ENCODE results near the gene NTN1.

Gene NTN1

DNA sequence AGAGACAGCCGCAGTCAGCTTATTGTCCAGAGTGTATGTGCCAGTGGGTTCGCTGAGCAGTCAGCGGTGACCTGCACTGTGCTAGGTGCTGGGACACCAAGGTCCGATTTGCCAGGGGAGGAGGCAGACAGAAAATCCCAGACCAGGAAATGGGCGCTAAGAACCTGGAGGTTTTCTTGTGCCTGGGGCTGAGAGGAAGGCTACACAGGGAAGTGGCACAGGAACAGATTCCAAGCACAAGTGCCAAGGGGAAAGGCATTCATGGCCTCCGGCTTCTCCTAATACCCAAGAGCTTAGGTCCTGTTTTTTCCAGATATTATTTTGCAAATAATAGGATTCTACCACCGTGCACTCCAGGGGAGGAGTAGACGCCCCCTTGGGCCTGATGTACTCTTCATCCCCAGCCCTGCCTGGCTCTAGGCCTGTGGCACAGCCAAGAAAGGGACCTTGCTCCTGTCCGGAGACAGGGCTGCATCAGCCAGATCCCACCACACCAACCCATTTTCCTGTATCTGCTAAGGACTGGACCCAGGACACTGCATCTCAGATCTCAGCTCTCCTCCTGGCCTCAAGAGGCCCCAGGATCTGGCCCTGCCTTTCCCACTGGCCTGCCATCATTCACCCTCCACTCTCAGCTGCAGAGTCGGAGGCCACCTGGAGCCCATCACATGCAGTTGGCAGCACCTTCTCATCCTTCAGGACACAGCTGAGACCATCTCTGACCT is 187.2 kb downstream of the NTN1 start:
- in situ Hi-C loops (cut with HindIII; ENCODE audit: low pct_unique_long_range_greater_than_20kb, low sequenced_read_pairs), result no loop called here
- no peak for TF ChIP-seq JUND (IDR thresholded peaks at IDR 0.05; ENCODE audit: low read depth)

DNA sequence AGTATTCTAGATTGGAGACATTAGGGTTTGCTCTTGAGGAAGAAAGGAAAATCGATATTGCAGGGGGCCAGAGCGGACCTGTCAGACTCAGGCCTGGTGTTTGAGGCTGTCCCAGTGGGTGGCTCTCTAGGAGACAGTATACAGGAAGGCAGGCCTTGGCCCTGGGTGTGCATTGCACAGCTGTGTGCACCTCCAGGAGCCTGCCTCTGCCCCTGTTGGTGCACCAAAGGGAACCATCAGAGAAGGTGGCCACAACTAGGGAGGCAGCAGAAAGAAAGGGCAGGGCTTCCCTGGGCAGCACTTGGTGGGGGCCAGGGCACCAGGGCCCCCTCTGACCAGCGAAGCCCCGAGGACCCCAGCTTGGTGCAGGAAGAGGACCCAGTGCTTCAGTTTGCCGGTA is 188.0 kb downstream of the NTN1 start:
- in situ Hi-C loops (cut with HindIII; ENCODE audit: low pct_unique_long_range_greater_than_20kb, low sequenced_read_pairs), result no loop called here

More for the DNA sequence above, 187.2 kb downstream of the NTN1 start:
- peak; percentile 50 to 63 for DNase-seq (ENCODE audit: low read depth in 1 of 2, low spot score in 1 of 2)

DNA sequence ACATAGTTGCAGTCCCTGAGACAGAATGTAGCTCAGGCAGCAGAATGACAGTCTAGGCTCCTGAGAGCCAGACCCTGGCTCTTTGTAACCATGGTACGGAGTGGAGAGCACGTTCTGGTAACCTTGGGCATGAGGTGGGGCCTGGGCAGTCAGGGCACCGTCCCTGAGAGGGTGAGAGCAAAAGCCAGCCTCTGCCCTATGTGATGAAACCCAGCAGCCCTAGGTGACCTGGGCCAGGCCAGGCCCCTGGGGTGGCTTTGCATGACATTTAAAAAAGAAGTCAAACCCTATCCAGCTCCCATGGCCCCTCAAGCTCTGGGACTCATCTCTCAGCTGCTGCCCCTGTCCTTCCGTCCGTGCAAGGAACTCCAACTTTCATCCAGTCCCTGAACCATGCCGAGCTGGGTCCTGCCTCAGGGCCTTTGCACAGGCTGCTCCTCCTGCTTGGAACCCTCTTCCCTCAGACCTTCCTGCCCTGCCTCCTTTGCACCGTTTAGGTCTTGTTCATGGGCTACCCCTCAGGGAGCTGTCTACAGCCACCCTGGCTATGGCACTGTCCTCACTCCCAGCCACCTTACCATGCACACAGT is 188.6 kb downstream of the NTN1 start:
- in situ Hi-C loops (cut with HindIII; ENCODE audit: low pct_unique_long_range_greater_than_20kb, low sequenced_read_pairs), result no loop called here
- no peak for TF ChIP-seq JUND (IDR thresholded peaks at IDR 0.05; ENCODE audit: low read depth)
- DNase-seq (ENCODE audit: low read depth in 1 of 2, low spot score in 1 of 2), result no peak

More for the DNA sequence above, 188.0 kb downstream of the NTN1 start:
- TF ChIP-seq JUND (IDR thresholded peaks at IDR 0.05; ENCODE audit: low read depth), result no peak
- DNase-seq (ENCODE audit: low read depth in 1 of 2, low spot score in 1 of 2), result no peak

DNA sequence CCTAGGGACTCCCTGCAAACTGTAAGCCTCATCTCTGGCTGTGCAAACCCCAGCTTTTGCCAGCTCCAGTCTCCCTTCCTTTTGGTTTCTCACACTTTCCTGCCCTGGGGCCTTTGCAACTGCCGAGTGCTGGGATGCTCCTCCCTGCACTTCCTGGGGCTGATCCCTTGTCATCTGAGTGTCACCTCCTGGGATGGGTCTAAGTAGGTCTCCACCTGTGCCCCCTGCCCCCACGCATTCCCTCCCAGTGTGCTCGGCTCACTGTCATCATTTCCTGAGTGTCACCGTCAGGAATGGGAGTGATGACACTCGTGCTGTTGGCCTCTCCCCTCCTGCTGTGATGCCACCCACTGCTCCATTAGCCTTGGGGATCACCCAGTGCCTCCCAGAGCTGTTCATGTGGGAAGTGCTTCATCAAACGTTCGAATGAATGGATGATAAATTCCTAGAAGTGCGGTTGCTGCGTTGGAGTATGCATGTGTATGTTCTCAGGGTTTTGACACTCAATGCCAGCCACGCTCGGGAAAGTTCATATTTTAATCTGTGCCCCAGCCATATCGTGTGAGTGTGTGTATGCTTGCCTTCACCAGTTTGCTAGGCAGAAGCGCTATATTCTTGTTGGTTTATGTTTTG is 189.9 kb downstream of the NTN1 start:
- no peak for TF ChIP-seq JUND (IDR thresholded peaks at IDR 0.05; ENCODE audit: low read depth)
- in situ Hi-C loops (cut with HindIII; ENCODE audit: low pct_unique_long_range_greater_than_20kb, low sequenced_read_pairs), result no loop called here

DNA sequence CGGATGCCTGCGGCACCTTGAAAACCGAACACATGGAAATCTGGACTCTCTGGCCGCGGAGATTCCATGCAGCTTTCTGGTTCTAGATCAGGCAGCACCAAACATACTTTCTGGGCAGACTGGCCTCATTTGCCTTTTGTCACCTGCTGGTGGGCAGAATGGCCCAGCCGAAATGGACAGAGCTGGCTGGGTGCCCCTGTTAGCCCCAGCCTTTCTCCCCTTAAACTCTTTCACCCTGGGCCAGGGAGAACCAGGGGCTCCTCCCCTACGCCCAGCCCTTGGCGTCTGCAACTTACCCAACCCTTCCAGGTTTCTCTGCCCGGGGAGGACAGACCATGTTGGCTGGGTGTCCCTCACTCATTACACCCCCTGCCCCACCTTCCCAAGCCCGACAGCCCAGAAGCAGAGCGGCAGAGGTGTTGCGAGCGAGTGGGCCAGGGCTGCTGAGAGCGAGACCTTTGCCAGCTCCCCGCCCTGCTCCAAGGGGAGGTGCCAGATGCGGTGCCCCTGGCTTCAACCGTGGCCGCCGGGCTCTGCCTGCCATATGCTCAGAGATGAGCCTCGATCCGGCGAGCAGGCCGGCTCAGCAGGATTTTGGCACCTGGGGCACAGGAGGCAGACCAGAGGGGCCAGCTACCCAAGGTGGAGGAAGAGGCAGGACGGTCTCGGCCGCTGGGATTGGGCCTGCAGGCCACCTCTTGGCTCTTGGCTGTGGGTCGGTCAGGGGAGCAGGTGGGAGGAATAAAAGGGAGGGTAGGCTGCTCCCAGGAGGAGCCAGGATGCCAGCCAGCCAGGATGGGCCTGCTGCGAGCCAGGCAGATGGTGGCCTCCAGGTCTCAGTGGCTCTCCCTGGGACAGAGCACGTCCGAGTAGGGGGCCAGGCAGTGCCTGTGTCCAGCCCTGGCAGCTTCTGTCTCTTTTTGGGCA is 191.3 kb downstream of the NTN1 start:
- in situ Hi-C loops (cut with HindIII; ENCODE audit: low pct_unique_long_range_greater_than_20kb, low sequenced_read_pairs), result no loop called here
- no peak for TF ChIP-seq JUND (IDR thresholded peaks at IDR 0.05; ENCODE audit: low read depth)
- DNase-seq (ENCODE audit: low read depth in 1 of 2, low spot score in 1 of 2), result no peak

More for the DNA sequence above, 189.9 kb downstream of the NTN1 start:
- DNase-seq (ENCODE audit: low read depth in 1 of 2, low spot score in 1 of 2), result peak in 1 of 2 experiments; percentile 60

DNA sequence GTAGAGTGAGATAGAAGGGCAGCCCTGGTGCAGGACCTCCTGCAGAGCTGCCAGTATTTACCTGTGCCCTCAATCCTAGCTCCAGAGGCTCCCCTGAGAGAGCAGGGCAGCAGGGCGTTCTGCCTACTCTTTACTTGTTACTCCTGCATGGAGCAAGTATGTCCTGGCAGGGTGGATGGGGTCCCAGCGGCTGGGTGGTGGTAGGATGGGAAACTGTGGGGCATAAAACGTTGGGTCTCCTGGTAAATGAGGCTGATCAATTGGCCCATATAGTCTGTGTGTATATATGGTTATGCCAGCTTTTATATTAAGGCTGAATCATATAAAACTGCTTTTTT is 192.0 kb downstream of the NTN1 start:
- in situ Hi-C loops (cut with HindIII; ENCODE audit: low pct_unique_long_range_greater_than_20kb, low sequenced_read_pairs), result no loop called here
- no peak for TF ChIP-seq JUND (IDR thresholded peaks at IDR 0.05; ENCODE audit: low read depth)
- DNase-seq (ENCODE audit: low read depth in 1 of 2, low spot score in 1 of 2), result no peak

DNA sequence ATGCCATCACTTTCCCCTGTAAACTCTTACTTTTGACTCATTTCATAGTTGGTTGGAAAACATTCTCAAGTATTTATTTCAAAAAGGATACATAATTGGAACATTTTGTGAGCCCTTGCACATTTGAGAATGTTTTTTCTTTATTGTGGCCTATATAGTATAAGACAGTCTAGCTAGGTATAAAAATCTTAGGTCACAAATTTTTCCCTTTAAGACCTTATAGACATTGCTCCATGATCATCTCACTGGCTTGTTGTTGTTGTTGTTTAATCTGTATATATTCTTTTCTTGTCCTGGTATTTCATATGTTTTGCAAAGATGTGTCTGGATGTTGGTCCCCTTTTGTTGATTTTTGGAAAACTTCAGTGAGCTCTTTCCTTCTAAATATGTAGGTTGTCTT is 194.2 kb downstream of the NTN1 start:
- in situ Hi-C loops (cut with HindIII; ENCODE audit: low pct_unique_long_range_greater_than_20kb, low sequenced_read_pairs), result no loop called here
- DNase-seq (ENCODE audit: low read depth in 1 of 2, low spot score in 1 of 2), result no peak
- no peak for TF ChIP-seq JUND (IDR thresholded peaks at IDR 0.05; ENCODE audit: low read depth)

DNA sequence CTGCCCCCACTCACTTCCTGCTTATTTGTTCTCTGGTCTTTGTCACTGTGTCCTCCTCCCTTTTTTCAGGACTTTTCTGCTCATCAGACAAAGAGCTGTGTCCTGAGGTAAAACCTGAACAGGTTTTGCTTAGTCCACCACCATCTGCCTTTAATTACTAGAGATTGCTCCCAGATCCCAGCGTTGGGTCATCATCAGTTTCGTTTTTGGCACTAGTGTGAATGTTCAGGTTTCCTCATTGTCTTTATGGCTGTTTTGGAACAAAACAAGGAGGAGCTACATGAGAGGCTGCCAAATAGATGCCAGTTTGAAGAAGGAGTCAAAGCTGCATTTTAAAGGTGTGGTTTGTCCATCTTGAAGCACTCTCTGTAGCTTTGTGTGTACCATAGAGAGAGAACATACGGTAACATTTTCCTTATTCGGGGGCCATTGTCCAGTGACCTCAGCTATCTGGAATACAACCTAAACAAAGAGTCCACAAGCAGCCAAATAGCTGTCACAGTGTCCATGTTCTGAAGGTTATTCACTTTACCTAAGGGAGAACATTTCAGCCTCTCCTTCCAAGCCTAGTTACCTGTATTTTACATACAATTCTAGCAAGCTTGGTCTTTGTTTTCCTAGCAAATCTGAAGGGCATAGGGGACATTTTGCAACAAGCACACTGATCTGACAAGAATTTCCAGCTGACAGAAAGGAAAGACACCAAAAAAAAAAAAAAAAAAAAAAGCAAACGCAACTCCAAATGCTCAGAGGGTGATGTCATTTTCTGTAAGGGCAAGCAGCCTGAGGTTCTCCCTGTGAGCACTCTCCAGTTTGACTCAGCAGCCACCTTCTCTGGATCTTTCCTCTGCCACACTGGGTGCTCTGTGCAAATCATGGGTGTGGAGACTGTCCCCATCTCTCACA is 196.1 kb downstream of the NTN1 start:
- TF ChIP-seq JUND (IDR thresholded peaks at IDR 0.05; ENCODE audit: low read depth), result no peak
- in situ Hi-C loops (cut with HindIII; ENCODE audit: low pct_unique_long_range_greater_than_20kb, low sequenced_read_pairs), result no loop called here
- peak in 1 of 2 experiments; percentile 61 for DNase-seq (ENCODE audit: low read depth in 1 of 2, low spot score in 1 of 2)

DNA sequence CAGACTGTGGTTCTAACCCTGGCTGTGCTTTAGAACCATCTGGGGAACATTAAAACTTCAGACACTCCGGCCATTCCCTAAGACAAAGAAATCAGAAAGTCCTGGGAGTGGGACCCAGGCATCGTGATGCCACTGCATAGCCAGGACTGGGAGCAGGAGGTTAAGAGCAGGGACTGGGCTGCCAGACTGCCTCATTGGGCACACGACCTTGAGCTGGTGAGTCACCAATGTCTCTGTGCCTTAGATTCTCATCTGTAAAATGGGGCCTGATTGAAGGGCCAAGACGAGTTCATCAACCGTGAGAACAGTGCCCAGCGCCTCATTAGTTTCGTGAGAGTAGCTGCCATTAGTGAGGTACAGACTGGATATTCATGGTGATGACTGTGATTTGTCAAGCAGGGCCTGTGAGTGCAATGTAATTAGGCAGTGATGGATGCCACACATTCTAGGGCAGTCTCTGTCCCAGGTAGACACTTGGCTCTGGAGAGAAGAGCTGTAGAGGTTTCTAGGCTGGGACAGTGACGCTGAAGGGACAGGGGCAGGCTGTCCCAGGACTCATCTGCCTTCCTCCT is 196.8 kb downstream of the NTN1 start:
- DNase-seq (ENCODE audit: low read depth in 1 of 2, low spot score in 1 of 2), result no peak
- in situ Hi-C loops (cut with HindIII; ENCODE audit: low pct_unique_long_range_greater_than_20kb, low sequenced_read_pairs), result no loop called here

DNA sequence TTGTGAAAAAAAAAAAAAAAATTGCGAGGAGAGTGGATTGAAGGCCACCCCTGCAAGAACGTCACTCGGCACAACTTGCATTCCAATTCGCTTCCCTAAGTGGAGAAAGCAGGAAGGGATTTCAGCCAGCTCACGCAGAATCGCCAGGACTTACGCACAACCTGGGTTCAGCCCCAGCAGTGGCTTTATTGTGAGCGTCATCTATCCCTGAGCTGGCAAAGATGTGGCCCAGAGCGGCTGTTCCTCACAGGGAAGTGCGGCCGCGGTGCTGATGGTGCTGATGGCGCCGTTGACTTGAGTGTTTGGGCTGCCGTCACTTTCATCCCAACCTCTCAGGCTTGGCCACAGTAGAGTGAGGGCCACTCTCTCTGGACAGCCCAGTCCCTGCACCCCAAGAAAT is 197.6 kb downstream of the NTN1 start:
- no peak for TF ChIP-seq JUND (IDR thresholded peaks at IDR 0.05; ENCODE audit: low read depth)
- DNase-seq (ENCODE audit: low read depth in 1 of 2, low spot score in 1 of 2), result no peak
- in situ Hi-C loops (cut with HindIII; ENCODE audit: low pct_unique_long_range_greater_than_20kb, low sequenced_read_pairs), result no loop called here

More for the DNA sequence above, 196.8 kb downstream of the NTN1 start:
- no peak for TF ChIP-seq JUND (IDR thresholded peaks at IDR 0.05; ENCODE audit: low read depth)

DNA sequence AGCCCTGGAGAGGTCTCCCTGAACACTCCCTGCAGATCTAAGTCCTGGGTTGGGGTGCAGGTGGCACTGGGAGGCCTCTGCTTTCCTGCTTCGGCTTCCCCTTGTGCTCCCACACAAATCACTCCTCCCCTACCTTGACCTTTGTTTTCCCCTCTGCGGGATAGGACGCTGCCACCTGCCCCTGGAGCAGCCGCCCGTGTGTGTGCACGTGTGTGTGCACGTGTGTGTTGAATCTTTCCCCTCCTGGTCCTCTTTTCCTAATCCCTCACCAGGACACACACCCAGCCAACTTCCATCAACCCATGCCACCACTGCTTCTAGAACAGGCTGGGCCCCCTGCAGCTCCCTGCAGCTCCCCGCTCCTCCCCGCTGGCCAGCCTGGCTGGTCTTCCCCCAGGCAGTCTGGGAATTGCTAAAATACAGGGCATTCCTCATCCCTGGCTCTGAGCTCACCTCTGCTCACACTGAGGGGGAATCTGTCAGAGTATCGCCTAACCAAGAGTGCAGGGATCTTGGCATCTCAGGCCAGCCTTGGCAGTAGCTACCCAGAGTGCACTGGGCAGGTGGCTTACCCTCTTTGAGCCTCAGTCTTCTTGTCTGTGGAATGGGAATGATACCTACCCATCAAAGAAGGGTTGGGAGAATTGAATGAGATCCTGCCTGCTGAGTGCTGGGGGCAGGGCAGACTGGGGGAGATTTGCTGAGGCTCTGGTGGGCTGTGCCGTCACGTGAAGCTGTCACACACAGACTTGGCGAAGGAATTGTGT is 198.5 kb downstream of the NTN1 start:
- TF ChIP-seq JUND (IDR thresholded peaks at IDR 0.05; ENCODE audit: low read depth), result no peak
- no peak for DNase-seq (ENCODE audit: low read depth in 1 of 2, low spot score in 1 of 2)
- in situ Hi-C loops (cut with HindIII; ENCODE audit: low pct_unique_long_range_greater_than_20kb, low sequenced_read_pairs), result no loop called here
